Hippocampal formation (tissue), 2 donors: ENCODE measurements around the gene LCN15.
"Not testable (repeated sequence)": the region's sequence is repeated elsewhere in the genome, so short reads cannot be mapped to it uniquely, and the experiment has no call there.

Source experiments
- DNase-seq, 2 donors: peaks; one replicate each; lab custom pipeline; 2025; lab: John Stamatoyannopoulos, UW

LCN15 gene

DNA sequence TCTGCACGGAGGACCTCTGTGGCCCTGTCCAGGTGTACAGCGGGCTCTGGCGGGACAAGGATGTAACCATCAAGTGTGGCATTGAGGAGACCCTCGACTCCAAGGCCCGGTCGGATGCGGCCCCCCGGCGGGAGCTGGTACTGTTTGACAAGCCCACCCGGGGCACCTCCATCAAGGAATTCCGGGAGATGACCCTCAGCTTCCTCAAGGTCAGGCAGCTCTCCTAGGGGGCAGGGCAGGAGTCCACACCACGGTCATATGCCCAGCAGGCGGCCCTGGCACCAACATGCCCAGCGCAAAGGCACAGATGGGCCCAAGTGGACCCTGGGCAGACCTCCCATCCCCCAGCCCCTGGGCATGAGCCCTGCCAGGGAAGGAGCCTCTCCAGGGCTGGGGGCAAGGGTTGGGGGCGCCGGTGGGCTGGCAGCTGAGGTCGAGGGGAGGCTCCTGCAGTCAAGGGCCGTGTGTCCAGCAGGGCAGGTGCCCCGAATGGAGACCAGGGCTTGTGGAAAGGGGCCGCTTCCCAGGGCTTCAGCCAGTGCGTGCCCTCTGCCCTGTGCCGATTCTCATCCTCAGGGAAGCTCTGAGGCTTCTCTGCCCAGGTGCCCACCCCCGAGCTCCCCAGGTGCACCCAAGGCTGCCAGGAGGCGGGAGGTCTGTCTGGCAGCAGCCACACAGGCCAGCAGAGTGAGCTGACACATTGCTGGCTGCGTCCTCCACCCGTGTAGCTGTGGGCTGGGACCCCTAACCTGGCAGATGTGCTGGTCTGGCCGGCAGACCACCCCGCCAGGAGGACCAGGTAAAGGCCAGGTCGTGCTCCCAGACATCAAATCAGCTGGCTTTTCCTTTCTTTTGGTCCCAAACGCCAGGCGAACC lies 42.0 kb downstream of the LCN15 start:
- no peak for DNase-seq

DNA sequence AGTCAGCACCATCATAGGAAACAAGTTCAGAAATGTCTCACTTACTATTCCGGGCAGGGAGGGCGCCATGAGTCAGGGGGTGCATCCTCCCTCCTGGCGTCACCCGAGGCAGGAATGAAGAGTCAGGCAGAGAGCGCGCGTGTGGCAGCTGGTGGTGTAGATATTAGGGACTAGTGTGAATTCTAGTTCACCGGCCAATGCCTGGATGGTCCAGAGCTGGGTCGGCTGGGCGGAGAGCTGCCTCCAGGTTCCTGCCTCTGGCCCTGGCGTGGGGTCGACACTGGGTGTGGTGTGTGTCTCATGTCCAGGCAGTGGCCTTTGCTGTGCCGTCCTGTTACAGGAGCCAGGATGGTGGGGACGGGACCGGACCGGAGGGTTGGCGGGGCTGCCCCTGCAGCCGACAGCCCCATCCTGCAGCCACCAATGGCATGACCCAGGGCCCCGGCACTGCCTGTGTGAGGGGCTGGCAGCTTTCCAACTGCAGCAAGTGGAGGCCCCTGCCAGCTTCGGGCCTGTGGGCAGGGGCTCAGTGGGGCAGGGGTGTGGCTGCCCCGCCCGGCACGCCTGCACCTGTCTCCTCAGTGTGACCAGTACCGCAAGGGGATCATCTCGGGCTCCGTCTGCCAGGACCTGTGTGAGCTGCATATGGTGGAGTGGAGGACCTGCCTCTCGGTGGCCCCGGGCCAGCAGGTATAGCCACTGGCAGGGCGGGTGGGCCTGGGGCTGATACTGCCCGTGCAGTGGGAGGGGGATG lies 42.8 kb downstream of the LCN15 start:
- DNase-seq = no peak

DNA sequence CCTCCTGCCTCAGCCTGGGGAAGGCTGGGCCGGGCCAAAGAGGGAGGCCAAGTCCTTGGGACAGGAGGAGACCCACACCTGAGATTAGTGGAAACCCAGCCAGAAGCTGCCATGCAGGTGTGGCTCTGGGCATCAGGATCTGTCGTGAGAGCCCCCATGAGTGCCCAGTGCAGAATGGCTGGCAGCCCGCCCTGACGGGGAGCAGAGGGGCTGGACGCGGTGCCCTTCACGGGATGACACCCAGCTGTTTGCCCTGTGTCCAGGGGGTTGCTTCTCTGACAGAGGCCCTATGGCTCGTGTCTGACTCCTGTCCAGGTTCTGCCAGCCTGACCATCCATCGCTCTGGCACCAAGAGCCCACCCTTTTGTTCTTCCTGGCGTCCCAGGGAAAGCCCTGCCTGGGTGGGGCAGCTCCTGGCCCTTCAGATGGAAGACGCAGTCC lies 43.4 kb downstream of the LCN15 start:
- no peak for DNase-seq

DNA sequence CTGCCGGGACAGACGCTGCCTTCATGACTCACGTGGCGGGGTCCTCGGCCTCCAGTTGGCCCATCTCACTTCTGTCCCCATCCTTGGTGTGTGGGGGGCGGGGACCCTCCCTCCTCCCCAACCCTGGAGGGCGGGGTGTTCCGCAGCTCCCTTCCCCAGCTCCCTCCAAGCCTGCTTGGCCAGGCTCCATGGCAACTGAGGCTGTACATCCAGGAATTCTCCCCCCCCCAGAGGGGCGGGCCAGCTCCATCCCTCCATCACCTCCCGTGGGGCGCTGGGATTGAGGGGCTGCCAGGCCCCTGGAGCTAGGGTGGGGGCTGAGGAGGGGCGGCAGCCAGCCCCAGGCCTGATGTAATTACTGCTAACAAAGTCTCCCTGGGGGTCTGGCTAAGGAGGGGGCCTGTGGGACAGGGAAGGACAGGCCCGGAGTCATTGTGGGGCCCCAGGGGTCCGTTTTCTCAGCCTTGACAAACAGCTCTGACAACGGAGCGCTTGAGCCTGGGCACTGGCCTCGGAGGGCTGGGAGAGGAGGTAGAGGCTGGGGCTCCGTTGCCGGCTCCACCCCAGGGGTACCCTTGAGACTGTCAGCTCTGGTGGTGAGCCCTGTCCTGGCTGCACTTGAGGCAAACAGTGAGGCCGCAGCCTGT lies 43.9 kb downstream of the LCN15 start:
- DNase-seq = no peak

DNA sequence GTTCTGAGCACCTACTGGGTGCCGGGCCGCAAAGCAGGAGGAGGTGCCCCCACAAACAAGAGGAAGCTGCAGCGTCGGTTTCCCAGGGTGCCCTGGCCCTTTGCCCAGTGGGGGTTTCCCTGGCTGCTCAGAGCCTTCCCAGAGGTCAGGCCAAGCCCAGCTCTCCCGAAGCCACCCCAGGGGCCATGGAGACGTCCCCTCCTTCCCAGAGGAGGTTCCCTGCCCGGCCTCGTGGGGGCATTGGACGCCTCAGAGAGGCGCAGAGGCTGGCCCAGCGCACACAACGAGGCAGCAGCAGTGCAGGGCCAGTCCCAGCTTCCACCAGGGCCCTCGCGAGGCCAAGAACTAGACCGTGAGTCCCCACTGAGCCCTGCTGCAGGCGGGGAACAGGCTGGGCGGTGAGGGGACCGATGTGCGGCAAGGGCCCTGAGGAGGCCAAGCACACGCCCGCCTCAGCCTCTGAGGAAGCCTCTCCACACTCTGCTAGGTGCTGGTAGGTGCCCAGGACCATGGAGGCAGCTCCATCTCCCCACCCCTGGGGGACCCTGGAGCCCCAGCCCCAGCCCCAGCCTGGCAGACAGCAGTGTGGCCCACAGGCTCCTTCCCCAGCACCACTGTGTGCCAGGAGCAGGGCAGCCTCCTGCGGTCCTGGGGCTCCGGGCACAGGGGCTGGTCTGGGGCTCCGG lies 45.0 kb downstream of the LCN15 start:
- no peak for DNase-seq

DNA sequence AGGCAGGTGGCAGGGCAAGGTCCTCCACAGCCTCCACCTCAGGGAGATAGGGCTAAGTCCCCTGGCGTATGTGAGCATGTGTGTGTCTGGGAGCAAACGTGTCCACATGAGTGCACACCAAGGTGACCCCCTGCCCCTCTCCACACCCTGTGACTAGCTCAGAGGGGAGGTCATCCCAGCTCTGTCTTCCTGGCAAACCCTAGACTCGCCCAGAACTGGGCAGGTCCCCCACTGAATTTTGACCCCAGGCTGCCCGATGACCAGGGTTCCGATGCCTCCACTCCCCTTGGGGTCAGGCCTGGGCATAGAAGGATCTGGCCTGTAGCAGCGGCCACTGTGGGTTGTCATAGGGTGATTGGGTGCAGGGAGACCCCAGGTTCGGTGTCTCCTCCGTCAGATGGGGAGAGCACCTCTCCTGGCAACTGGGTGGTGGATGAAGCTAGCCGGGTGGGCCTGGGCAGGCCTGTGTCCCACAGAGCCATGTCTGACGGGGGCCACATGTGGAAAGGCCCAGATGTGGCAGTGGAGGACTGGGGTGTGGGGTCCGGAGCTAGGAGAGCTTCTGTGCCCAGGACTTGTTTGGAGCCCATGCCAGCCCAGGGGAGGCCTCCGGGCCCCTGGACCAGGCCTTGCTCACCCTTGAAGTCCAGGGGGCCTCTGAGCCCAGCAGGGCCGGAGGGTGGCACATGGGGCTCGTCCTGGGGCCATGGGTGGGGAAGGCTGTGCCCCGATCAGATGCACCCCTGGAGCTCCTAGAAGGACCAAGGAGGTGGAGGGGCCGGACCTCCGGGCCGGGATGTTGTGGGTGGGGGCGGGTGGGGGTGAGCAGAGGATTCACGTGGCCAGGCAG lies 45.7 kb downstream of the LCN15 start:
- DNase-seq = no peak

DNA sequence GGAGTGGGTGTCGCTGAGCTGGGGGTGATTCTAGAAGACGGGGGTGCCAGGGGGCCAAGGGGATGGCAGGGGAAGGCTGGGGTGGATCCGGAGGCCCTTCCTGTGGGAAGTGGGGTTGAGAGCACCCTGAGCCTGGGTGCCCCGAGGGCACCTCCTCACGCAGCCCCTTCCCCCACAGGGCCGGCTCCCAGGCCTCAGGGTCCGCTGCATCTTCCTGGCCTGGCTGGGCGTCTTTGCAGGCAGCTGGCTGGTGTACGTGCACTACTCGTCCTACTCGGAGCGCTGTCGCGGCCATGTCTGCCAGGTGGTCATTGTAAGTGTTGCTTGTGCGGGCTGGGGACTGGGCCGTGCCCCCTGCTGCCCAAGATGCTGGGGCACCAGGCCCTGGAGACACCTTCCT lies 46.9 kb downstream of the LCN15 start:
- no peak for DNase-seq

DNA sequence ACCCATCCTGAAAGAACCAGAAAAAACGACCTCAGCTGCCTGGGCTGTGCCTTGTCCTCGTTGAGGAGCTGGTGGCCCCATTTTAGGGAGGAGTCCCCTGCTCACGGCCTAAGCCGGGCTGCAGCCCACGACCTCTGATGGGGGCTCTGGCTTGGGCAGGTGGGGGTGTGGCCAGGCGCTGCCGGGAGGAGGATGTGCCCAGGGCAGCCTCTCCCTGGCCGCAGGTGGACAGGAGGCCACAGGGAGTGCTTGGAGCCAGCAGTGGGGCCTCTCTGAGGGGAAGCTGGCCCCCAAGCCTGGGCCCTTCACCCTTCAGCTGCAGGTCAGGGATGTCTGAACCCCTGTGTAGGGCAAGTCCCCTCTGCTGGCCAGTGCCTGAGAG lies 49.4 kb downstream of the LCN15 start:
- DNase-seq = no peak

DNA sequence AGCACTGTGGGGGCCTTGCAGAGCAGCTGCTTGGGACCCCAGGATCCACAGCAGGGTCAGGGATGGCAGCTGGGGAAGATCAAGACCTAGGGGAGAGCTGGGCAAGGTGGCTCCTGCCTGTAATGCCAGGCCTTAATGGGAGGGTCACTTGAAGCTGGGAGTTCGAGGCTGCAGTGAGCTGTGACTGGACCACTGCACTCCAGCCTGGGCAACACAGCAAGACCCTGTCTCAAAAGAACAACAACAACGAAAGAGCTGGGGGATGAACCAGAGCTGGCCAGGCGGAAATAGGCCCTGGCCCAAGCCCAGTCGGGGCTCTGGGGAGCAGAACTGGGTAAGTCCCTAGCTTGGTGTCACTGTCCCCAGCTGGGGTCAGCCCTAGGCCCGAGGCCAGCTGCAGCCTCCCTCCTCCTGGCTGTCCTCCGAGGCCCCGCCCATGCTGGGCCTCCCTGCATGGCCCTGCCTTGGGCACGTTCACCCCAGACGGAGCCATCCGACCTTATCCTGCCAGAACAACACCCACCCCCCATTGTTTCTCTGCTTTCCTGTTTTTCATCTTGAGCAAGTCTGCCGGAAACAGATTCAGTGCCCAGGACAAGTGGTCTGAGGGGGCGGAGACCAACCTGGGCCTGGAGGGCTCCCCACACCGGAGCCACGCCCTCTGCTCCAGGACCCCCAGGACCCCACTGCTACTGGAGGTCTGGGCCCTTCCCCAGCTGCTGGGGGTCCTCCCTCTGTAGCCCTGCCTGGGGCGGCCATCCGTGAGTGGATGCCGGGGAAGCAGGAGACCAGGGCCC lies 50.0 kb downstream of the LCN15 start:
- no peak for DNase-seq

DNA sequence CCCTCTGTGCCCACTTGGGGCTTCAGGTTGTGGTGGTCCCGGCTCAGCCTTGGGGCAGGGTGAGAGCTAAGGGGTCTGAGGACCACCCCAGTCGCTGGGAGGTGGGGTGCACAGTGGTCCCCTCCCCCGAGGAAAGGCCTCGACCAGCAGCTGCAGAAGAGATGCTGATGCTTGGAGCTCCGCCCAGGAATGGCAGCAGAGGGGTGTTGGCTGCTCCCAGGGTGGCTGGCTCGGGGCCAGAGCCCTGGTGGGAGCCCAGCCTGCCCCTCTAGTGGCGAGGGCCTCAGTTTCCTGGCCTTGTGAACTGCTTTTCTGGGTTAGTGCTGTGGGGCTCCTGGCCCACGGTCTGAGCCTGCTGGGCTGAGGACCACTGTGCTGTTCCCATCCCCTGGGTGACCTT lies 50.8 kb downstream of the LCN15 start:
- DNase-seq = no peak

DNA sequence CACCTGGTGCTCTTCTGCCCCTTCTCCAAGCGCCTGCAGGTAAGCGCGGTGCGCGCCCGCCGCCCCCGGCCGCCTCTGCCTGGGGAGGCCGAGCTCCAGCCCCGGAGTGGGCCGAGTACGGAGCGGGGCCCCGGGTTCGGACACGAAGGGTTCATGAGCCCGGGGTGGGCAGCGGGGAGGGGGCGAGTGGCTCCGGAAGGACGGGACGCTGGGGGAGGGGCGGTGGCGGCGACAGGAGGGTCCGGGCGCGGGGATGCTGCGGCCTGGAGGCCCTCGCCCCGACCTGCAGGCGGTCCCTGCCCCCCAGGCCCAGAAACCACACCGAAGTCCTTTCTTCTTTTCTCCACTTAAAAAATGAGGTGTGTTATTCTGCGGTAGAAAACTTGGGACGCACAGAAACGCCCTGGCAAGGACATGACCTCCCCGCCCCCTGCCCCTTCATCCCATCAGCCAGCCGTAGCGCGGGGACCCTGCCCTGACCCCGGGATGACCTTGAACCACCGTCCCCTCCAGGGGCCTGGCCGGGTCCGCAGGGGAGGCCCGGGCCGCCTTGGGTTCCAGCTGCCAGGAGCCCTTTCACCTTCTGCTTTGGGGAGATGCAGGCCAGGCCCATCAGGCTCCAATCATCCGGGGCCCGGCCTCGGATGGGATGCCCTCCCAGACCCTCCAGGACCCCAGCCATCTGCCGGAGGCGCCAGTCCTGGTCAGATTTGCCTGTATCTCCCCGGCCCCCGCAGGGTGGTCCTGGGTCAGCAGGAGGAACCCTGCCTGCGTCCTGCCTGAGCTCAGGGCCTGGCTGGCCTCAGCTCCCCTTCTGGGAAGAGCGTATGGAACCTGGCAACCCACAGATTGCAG lies 51.4 kb downstream of the LCN15 start:
- no peak for DNase-seq

DNA sequence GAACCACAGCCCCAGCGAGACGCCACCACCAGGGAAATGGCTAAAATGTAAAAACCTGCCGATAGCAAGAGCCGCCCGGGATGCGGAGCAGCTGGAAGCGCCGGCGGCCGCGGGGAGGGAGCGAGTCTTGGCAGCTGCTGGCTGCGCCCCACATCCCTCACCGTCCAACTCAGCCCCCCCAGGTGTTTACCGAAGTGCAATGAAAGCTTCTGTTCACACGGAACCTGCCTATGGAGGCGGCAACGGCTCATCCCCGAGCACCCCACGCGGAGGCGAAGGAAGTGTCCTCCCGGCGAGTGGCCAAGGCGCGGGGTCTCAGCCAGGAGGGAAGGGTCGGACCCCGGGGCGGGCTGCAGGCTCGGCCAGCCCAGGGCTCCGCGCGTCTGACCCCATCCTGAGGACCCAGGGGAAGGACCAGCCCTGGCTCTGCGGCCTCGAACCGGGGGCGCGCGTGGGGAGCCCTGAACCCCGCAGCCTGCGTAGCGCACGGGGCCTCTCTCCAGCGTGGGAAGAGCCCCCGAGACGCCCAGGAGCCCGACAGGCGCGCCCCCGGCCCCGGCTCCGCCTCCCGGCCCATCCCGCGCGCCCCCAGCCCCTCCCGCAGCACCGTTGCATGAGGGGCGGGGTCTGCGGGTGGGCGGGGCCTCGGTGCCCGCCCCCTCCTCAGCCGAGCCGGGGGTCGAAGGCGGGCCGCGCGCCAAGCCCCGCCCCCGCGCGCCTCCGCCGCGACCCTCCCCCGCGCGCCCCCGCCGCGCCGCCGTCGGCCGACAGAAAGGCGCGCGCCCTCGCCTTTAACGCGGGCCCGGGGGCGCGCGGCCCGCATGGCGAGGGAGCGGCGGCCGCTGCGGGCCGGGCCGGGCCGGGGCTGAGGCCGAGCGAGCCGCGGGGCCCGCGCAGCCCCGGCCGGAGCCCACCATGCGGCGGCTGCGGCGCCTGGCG lies 52.3 kb downstream of the LCN15 start, which contains the start of gene DIPK1B:
Gene DIPK1B, plus strand, starts transcription at position 822 of the 939 bp plus-strand sequence. Its CDS starts 94 bp downstream, at position 916.
- DNase-seq = no peak

DNA sequence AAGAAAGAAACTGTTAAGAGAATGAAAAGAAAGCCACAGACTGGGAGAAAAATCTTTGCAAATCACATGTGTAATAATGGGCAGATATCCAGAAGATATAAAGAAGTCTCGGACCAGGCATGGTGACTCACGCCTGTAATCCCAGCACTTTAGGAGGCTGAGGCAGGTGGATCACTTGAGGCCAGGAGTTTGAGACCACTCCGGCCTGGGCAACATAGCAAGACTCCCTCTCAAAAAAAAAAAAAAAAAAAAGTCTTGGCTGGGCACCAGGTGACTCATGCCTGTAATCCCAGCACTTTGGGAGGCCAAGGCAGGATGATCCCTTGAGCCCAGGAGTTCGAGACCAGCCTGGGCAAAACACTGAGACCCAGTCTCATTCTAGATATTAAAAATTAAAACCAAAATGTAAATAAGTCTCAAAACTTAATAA lies 53.1 kb downstream of the LCN15 start:
- not testable (repeated sequence) for DNase-seq

DNA sequence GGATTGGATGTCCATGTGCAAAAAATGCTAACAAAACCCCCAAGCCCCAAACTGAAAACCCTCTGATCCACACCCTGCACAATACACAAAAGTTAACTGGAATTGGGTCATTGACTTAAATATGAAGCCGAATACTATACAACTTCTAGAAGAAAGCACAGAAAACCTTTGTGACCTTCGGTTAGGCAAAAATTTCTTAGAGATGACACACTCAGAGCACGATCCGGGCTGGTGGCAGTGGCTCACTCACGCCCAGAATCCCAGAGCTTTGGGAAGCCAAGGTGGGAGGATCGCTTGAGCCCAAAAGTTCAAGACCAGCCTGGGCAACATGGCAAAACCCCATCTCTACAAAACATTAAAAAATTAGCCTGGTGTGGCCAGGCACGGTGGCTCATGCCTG lies 53.8 kb downstream of the LCN15 start:
- DNase-seq = no peak
